GM18499 (cell line): ENCODE data around the gene TMEM114.

Experiments used
- ATAC-seq: cut with Tn5 transposase; IDR thresholded peaks from one replicate; pipeline ENCODE4 v1.9.1; 2021; ENCODE audit warnings: moderate number of reproducible peaks; ENCODE audit not compliant: insufficient read depth, unreplicated experiment

The TMEM114 gene

DNA sequence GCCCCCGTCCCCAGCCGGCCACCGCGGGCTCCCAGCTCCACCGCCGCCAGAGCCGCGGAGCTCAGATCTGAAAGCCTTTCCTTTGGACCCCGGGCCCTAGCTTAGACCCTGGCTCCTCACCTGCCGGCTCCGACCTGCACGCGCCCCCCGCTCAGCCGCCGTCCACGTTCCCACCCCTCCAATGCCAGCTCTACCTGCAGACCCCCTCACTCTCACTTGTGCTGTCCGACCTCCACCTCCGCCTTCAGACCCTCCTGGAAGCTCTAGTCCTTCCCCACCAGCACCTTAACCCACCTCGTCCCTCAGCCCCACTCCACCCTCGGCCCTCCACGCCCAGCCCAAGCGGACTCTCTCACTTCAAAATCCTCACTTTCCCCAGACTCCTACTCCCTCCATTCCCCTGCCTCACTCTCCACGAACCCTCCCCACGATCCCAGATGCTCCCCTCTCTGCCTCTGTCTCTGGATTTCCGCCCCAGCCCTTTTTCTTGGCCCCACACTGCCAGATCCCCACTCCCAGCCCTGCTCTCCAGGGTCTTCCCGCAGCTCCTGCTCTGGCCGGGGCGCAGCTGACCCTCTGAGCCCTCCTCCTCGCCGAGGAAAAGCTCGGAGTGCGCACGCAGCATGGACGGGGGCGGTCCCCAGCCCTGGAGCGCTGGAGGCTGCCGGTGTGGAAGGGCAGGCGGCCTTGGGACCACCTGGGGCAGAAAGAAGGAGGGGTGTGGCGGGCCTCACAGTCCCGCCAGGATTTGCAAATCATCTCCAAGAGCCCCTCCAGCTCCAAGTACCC lies at the start of gene TMEM114:
TMEM114 (minus strand) TSS at position 612 of the 789 bp plus-strand sequence. CDS start 673 bp downstream, outside the sequence.
- no peak for ATAC-seq

DNA sequence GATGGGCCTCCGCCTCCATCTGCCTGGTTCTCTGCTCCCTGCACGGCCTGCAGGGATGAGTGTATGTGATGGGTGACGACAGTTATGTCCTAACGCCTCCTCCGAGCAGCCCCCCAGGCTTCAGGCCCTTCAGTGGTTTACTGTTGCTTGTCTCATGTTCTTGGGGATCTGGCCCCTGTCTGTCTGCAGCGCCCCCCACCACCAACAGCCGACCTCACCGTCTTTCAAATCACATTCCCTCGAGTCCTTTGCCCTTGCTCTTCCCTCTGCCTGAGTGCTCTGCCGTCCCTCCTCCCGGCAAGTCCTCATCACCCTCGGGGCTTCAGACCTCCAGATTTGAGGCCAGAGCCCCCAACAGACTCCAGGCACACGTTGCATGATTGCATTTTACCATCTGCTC lies 49.4 kb upstream of the TMEM114 start:
- no peak for ATAC-seq

DNA sequence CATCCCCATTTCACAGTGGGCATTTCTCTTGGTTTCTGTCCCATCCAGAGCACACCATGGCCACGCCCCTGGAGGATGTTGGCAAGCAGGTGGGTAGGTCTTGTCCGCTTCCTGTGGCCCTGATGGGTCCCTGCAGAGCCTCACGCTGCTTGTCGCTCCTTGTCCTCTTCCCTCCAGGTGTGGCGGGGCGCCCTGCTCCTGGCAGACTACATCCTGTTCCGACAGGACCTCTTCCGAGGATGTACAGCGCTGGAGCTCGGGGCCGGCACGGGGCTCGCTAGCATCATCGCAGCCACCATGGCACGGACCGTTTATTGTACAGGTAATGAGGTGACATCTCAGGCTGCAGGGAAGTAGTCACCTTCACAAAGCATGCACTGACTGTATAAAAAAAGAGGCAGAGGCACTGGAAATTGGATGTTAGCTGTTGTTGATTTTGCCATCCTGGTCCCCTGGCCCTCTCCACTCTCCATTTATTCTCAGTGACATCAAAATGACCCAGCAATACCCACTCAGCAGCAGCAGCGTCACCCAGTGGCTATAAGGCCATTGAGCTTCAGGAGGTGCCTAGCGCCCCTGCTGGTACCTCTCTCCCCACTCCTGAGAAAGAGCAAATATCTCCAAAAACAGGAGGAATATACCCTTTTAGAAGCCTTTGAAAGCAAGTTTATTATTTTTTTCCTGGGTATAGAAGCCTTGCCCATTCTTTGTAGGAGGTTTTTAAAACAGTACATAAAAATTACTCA lies 44.9 kb upstream of the TMEM114 start:
- ATAC-seq = no peak

DNA sequence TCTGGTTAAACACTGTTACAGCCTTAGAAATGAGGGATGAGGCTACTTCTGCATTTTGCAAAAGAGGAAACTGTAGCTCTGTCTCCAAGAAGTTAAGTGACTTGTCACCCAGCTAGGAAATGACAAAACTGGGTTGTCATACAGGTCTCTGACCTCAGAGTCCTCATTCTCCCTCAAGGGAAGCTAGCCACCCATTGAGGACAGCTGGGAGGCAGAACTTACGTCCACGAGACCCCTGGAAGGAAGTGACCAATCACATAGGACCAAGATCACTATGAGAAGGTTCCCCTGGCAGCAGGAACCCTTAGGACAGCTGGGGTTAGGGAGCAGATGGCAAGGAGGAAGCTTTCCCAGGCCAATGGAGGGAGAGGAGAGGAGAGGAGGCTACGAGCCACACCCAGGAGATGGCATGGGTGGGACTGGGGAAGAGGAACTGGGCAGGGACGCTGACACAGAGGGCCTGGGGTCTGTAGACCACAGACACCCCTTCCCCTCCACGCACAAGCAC lies 42.4 kb upstream of the TMEM114 start:
- no peak for ATAC-seq

DNA sequence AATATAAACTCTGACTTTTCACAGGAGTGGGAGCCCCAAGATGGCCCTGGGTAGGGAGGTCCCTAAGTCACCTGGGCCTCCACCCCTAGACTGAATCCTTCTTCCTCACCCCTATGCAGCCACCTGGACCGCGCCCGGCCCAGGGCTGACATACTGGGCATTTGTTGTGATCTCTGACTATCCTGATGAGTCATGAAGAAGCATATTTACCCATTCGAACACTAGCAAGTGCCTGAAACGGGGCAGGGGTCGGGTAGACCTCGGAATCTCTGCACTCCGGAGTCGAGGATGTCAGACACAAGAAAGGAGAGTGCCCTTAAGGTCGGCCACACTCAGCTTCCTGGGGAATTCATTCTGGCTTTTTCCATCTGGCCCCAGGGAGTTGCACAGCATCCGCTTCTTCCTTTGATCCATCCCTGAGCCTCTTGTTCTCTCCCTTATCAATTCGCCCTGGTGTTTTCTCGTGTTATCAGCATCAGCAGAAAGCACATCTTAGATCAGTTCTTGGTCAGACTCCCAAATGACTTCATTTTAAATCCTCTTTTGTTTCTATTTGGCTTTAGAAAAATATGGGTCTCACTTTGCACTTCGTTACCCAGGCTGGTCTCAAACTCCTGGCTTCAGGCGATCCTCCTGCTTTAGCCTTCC lies 41.6 kb upstream of the TMEM114 start:
- no peak for ATAC-seq

DNA sequence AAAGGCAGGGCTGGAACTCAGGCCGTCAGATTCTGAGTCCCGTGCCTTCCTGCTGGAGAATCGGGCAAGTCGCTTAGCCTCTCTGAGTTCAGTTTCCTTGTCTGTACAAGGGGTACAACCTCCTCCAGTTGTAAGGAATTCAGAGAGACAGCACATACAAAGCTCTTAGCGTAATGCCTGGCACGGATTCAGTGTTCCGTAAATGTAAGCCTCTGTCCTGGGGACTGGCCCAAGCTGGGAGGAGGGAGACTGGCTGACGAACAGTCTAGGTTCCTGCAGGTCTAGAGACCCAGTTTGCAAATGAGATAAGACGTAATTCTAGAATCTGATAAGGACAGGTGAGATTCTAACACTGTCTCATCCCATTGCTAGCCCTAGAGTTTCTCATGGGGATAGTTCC lies 41.1 kb upstream of the TMEM114 start:
- ATAC-seq = no peak

DNA sequence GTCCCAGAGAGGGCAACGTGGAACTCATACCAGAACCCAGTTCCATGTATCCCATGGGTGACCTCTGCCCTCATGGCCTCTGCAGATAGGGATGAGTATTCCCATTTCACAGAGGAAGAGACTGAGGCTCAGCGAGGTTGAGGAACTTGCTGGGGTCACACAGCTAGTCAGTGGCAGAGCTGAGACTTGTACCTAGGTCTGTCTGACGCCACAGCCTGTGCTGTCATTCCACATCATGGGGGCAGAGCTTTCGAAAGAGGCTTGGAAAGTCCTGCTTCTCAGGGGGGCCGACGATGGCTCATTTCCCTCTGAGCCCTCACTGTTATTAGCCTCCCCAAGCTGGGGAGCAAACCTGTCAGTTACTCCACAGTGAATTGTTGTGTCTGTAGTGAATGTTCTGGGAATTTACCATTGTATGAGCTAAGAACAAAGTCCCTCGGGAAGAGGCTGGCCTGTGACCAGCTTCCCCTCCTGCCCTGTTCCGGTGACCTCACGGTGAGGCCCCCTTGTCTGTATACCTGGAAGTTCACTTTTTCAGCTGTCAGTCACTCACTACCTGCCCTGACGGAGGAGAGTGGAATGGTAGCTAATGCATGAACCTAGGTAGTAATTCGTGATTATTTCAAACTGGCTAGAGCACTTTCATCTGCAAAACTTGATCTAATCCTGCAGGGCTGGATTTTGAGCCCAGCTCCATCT lies 40.1 kb upstream of the TMEM114 start:
- no peak for ATAC-seq

DNA sequence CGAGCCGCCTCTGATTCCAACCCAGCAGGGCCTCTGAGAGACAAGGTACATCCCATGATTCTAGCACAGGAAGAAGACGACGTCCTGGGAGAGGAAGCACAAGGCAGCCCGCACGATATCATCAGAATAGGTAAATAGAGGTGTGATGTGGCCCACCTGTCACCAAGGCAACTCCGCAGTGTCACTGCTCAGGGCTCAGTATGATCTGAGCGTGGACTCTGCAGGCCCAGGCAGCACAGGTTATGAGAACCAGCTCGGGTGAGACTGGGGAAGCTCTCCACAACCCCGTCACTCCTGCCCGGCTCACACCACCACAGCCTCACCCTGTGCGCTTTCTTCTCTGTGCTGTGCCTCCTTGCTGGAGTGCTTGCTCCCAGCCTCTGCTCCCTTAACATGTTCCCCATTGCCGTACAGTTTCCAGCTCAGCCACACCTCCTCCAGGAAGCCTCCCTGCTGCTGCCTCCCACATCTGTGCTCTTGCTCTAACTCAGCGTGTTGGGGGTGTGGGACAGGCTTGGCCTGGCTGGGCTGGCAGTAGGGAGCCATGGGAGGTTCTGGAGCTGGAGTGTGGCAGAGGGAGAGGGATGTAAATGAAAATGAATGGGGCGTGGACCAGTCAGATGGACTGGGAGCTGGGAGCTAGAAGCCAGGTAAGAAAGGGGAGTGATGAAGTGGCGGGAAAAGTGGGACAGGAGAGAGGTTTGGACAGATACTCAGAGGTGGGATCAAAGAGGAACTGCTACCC lies 38.8 kb upstream of the TMEM114 start:
- no peak for ATAC-seq

DNA sequence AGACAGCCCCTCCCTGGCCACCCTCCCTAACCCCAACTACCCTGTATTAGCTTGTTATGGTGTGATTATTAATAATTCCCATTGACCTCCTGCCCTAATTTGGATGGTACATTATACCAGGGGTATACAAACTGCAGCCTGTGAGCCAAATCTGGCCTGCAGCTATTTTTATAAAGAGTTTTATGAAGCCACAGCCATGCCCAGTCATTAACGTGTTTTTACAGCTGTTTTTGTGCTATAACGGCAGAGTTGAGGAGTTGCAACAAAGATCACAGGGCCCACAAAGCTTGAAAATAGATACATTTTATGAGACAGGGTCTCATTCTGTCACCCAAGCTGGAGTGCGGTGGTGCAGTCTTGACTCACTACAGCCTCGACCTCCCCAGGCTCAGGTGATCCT lies 37.1 kb upstream of the TMEM114 start:
- no peak for ATAC-seq

DNA sequence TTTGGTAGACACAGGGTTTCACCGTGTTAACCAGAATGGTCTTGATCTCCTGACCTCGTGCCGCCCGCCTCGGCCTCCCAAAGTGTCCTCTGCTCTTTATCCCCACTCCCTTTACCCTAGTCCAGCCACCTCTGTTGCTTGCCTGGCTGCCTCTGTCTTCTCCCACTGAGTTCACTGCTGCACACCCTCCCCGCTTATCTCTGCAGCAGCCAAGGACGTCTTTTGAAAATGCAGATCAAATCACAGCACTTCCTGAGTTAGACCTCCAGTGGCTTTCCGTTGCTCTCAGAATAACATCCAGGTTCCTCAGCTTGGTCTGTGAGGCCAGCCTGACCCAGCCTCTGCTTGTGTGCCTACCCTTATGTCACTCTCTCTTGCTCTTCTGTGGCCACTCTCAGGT lies 36.6 kb upstream of the TMEM114 start:
- ATAC-seq = no peak

DNA sequence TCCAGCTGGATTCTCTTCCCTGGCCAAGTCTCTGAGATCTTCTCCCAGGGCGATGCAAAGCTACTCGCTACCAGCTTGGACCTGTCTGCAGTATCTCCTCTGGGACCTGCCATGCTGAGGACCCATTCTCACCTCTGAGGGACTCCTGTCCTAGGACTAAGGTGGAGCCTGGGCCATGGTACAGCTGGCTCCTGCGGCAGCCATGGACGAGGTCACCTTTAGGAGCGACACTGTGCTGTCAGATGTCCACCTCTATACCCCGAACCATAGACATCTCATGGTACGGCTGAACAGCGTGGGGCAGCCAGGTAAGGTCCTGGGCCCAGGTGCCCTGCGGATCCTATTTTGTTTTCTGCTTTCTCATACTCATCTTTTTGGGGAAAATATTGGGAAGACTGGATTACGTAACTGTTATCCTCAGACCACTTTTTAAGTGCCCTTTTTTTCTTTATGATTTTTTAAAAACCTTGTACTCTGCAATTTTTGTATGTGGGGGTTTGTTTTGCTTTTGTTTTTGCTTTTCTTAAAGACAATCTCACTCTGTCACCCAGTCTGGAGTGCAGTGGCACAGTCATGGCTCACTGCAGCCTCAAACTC lies 35.3 kb upstream of the TMEM114 start:
- no peak for ATAC-seq

DNA sequence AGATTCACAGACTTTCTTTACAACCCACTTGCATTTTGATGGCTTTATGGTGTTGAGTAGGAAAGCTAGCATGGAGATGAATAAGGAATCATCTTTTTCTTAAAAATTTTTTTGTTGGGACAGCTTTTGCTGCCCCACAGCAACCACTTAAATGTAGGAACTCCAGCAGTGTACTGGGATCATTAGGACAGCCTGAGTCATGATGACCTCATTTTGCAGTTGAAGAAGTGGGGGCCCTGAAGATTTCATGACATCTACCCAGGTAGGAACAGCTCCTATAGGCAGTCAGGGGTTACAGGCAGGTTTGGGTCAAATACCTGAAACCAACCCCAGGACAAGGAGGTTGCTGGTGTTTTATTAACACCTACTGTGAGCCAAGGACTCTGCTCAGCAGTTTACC lies 33.3 kb upstream of the TMEM114 start:
- ATAC-seq = no peak

DNA sequence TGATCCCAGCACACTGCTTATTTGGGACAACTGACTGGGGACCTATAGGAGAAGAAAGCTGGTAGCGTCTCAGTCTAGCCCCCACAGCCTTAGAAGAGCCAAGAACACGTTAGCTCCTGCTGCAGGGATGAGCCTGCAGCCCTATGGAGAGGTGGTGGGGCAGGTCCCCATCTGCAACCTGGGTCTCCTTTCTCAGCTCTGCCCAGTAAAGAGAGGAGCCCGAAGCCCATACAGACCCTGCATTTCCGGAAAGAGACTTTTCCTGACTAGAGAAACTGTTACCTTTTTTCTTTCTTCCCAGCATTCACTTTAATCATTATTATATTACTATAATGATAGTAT lies 32.0 kb upstream of the TMEM114 start:
- no peak for ATAC-seq

DNA sequence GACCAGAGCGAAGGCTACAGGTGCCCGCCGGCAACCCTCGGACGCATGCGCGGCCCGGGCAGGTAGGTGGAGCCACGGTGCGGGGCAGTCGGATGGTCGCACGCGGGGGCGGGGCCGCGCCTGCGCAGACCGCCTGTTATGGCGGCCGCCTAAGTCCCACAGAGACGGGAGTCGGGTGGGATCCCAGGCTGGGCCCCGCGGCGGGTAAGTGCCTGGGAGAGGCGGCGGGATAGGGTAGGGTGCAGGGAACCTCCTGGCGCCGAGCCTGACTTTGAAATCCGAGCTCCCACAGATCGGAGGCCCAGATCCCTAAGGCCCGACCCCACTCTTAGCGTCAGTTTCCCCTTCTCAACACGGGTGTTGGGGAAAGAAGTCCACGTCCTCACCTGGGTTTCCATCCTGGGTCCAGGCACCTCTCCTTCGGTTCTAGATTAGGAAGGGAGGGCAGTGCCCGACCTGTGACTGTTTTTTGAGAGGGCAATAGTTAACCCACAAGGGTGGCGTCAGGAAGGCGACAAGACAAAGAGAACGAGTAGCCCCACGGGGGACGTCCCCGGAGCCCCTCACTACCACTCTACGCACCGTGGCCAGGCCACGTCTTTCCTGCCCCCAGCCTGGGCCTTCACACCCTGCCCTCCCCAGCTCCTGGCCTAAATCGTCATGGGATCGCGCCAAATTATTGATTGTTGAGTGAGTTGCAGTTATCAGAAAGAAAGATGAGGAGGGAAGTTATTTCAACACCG lies 31.4 kb upstream of the TMEM114 start, which contains the start of gene METTL22:
METTL22 (plus strand) TSS at position 127 of the 743 bp plus-strand sequence. CDS start 3,968 bp downstream, outside the sequence.
- peak; percentile 69 for ATAC-seq

DNA sequence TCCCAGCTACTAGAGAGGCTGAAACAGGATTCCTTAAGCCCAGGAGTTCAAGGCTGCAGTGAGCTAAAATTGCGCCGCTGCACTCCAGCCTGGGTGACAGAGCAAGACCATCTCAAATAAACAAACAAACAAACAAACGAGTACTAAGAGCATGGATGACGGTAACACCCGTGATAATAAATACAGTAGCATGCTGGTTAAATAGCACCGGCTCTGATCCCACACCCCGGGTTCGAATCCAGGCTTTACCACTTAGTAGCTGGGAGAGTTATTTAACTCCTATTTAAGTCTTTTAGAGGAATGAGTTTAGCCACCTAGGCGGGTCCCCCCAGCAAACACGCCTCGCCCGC lies 30.9 kb upstream of the TMEM114 start:
- no peak for ATAC-seq

DNA sequence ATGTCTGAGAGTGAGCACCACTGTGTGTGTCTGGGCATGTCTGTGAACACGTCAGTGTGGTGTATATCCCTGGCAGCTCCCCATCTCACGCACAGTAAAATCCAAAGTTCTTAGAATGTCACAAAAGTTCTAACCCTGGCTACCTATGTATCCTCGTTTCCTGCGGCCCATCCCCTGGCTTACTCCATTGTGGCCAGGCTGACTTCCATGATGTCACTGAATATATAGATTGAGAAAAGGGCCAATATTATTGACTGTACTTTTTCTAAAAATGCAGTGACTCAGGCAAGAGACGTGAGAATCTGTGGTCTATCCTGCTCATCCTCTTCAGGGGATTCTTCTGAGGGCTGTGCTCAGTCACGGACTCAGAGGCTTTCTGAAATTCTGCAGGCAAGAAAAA lies 30.2 kb upstream of the TMEM114 start:
- ATAC-seq = no peak

DNA sequence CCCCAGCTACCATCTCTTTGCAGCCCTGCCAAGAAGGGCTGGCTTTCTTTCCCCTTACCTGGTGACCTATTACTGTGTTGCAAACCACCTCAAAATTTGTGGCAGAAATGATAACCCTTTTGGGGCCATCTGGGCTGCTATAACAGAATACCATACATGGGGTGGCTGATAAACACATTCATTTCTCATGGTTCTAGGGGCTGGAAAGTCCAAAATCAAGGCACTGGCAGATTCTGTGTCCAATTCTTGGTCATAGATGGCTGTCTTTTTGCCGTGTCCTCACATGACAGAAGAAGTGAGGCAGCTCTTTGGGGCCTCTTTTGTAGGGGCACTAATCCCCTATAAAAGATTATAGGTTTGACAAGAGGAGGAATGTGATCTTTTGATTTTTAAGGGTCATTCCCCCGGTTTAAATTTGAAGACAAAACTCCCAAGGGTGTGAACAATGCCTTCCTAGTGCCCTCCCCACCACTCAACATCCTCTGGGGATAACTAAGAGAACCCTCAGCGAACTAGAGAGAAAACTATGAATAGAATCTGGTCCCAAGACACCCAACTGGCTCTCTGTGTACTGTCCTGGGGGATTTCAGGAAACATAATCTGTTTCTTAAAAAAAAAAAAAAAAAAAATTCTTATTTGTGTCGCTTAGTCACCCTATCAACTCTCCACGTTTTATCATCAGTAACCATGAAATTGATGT lies 29.5 kb upstream of the TMEM114 start:
- ATAC-seq = no peak

DNA sequence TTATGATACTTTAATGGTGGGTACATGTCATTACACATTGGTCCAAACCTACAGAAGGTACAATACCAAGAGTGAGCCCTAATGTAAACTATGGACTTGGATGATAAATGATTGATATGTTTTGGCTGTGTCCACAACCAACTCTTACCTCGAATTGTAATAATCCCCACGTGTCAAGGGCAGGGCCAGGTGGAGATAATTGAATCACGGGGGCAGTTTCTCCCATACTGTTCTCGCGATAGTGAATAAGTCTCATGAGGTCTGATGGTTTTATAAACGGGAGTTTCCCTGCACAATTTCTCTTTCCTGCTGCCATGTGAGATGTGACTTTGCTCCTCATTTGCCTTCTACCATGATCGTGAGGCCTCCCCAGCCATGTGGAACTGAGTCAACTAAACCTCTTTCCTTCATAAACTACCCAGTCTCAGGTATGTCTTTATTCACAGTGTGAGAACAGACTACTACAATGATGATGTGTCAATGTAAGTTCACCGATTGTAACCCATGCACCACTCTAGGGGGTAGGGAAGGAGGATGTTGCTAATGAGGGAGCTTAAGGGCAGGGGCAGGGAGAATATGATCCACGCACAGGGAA lies 24.2 kb upstream of the TMEM114 start:
- ATAC-seq = no peak
